ENCODE data around the gene LRRC52.

The LRRC52 gene

GRCh38 chr1:165543532-165544438 lies at the start of gene LRRC52:
Gene LRRC52, plus strand, starts transcription at chr1:165544000. Its CDS starts 297 bp downstream, at chr1:165544297.
- in situ Hi-C loops (cut with MboI; ENCODE audit: low sequenced_read_pairs), result no loop called here

GRCh38 chr1:165494949-165495857 lies 48.6 kb upstream of the LRRC52 start:
- in situ Hi-C loops (cut with MboI; ENCODE audit: low sequenced_read_pairs), result no loop called here

GRCh38 chr1:165495858-165496205 lies 48.0 kb upstream of the LRRC52 start:
- in situ Hi-C loops (cut with MboI; ENCODE audit: low sequenced_read_pairs), result no loop called here

- in situ Hi-C loops (cut with MboI; ENCODE audit: low sequenced_read_pairs), result no loop called here
These were observed 47.3 kb upstream of the LRRC52 start for GRCh38 chr1:165496501-165496900.

- in situ Hi-C loops (cut with MboI; ENCODE audit: low sequenced_read_pairs), result no loop called here
These were observed 46.5 kb upstream of the LRRC52 start for GRCh38 chr1:165497069-165498013.

- in situ Hi-C loops (cut with MboI; ENCODE audit: low sequenced_read_pairs), result no loop called here
These were observed 42.4 kb upstream of the LRRC52 start for GRCh38 chr1:165501330-165501969.

GRCh38 chr1:165501970-165502348 lies 41.8 kb upstream of the LRRC52 start:
- in situ Hi-C loops (cut with MboI; ENCODE audit: low sequenced_read_pairs), result no loop called here

- in situ Hi-C loops (cut with MboI; ENCODE audit: low sequenced_read_pairs), result no loop called here
These were observed 36.2 kb upstream of the LRRC52 start for GRCh38 chr1:165507570-165507969.

- in situ Hi-C loops (cut with MboI; ENCODE audit: low sequenced_read_pairs), result no loop called here
These were observed 35.5 kb upstream of the LRRC52 start for GRCh38 chr1:165508291-165508690.

GRCh38 chr1:165512816-165513215 lies 31.0 kb upstream of the LRRC52 start:
- in situ Hi-C loops (cut with MboI; ENCODE audit: low sequenced_read_pairs), result no loop called here

GRCh38 chr1:165516469-165516868 lies 27.3 kb upstream of the LRRC52 start:
- in situ Hi-C loops (cut with MboI; ENCODE audit: low sequenced_read_pairs), result no loop called here

GRCh38 chr1:165520646-165521045 lies 23.2 kb upstream of the LRRC52 start:
- in situ Hi-C loops (cut with MboI; ENCODE audit: low sequenced_read_pairs), result no loop called here

- in situ Hi-C loops (cut with MboI; ENCODE audit: low sequenced_read_pairs), result no loop called here
These were observed 19.0 kb upstream of the LRRC52 start for GRCh38 chr1:165524639-165525285.

- in situ Hi-C loops (cut with MboI; ENCODE audit: low sequenced_read_pairs), result no loop called here
These were observed 18.1 kb upstream of the LRRC52 start for GRCh38 chr1:165525708-165526107.

- in situ Hi-C loops (cut with MboI; ENCODE audit: low sequenced_read_pairs), result no loop called here
These were observed 16.4 kb upstream of the LRRC52 start for GRCh38 chr1:165527251-165528007.

GRCh38 chr1:165531021-165531420 lies 12.8 kb upstream of the LRRC52 start:
- in situ Hi-C loops (cut with MboI; ENCODE audit: low sequenced_read_pairs), result no loop called here

- in situ Hi-C loops (cut with MboI; ENCODE audit: low sequenced_read_pairs), result no loop called here
These were observed 11.7 kb upstream of the LRRC52 start for GRCh38 chr1:165532053-165532452.

- in situ Hi-C loops (cut with MboI; ENCODE audit: low sequenced_read_pairs), result no loop called here
These were observed 10.5 kb upstream of the LRRC52 start for GRCh38 chr1:165533254-165533653.

- in situ Hi-C loops (cut with MboI; ENCODE audit: low sequenced_read_pairs), result no loop called here
These were observed 7.8 kb upstream of the LRRC52 start for GRCh38 chr1:165536016-165536415.

Data from HL-60/S4 treated with retinoic acid at 250 ng/mL for 4 days and 3 days (cell line).